Lower leg skin (tissue), 4 donors: ENCODE data around the gene KREMEN1. TPM values are rescaled to one million over a fixed set of nuclear protein-coding genes. Genes with fewer than 3 reads are reported as not detected.

Source experiments
- DNase-seq, 2 donors: peaks; one replicate each; pipeline ENCODE4 v3.0.0-alpha.2; 2019; ENCODE audit warnings: low spot score in 2 of 2
- H3K4me3 ChIP-seq: fragments of 200-600 bp; sonication (generic); 2 replicates; pipeline ENCODE4 v1.5.1; 2017; ENCODE audit warnings: mild to moderate bottlenecking, low read depth; ENCODE audit not compliant: poor library complexity, severe bottlenecking
- CTCF ChIP-seq, 3 donors: fragments of 450-650 bp; IDR thresholded peaks; one replicate each; pipeline ENCODE4 v1.5.1; 2016; ENCODE audit warnings: antibody characterized with exemption in 3 of 3, mild to moderate bottlenecking in 3 of 3, moderate library complexity in 2 of 3
- POLR2A ChIP-seq, 2 donors: fragments of 450-650 bp; IDR thresholded peaks; one replicate each; pipeline ENCODE4 v1.6.1; 2016 to 2017; ENCODE audit warnings: antibody characterized with exemption in 2 of 2, mild to moderate bottlenecking in 1 of 2, moderate library complexity in 1 of 2
- WGBS, 2 donors: methylation state at CpG; one replicate each; pipeline ENCODE4 v1.1.5; 2018; 5-methylcytosine and 5-hydroxymethylcytosine counted together
- intact Hi-C: fragments of 100-400 bp; cut with DNase I; formaldehyde crosslinking; loops from one replicate; pipeline ENCODE4 v1.15.0; 2023; ENCODE audit warnings: low total_unique reads
- total RNA-seq, 4 donors: library from RNA; depleted of rRNA; stranded (reverse); fragments of >200 nt; gene quantifications; one replicate each; pipeline ENCODE4 v1.1.0, GENCODE V29; 2016

KREMEN1 gene
- total RNA-seq, 4 donors from 2014 or later: 28.8 to 52.0 (median 48.0) TPM

DNA sequence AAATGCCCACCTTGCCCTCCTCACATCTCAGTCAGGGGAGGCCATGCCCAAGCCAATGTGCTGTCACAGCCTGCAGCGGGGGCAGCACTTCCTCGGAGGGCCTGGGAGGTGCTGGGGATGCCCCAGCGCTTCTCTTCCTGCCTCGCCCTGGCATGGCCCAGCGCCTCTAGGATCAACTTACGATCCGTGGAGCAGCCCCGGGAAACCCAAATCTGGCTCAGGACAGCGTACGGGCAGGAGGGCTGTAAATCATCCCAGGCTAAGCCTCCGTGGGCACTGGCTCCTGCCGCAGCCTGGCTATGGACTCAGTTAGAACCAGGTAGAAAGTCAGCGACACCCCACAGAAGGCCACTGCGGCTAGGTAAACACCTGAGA lies 71.9 kb downstream of the KREMEN1 start:
- DNase-seq: peak in 1 of 2 donors; percentile 84
- 74 to 89% methylated on average over 6 to 14 of the region's 14 CpGs for WGBS, 2 donors
- TF ChIP-seq POLR2A (IDR thresholded peaks at IDR 0.05): no peak
- TF ChIP-seq CTCF (IDR thresholded peaks at IDR 0.05): no peak
- intact Hi-C loops: no loop called here
- no peak overlapping the region for H3K4me3 ChIP-seq

DNA sequence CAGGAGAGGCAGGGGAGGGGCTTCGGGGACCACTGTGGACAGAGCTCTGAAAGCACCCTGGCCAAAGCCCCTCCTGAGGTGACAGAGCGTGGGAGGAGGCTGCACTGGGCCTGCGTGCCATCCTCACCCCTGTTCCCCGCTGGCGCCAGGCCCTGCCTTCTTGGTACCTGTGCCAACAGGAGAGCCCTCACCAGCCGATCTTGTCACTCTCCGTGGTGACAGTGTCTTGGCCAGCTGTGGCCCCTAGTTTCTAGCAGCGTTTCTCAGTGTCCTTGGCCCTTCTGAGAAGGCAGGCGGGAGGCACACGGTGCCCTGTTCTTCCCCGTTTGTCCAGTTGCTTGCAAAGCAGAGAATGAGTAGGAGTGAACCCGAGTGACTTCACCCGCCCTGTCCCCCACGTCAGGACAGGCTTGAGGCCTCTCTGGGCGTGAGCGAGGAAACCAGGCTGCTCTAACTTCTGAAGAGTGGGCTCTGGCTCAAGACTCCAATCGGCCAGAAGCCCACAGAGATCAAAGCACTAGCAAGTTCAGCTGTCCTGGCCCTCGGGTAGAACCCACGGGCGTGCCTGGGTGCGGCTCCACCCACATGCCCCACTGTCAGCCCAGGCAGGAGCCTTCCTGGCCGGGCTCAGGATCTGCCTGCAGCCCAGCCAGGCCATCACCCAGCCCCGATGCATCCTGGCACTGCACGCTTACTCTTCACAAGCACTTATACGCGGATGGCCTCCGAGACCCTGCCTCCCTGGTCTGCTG lies 72.7 kb downstream of the KREMEN1 start:
- DNase-seq: peak in 1 of 2 donors; percentile 82
- H3K4me3 ChIP-seq: no peak overlapping the region
- TF ChIP-seq POLR2A (IDR thresholded peaks at IDR 0.05): no peak
- TF ChIP-seq CTCF (IDR thresholded peaks at IDR 0.05): no peak
- 64 to 67% methylated on average over 21 to 27 of the region's 27 CpGs for WGBS, 2 donors
- intact Hi-C loops: no loop called here

- intact Hi-C loops: no loop called here
- DNase-seq: peak in 1 of 2 donors; percentile 83
- WGBS, 2 donors: 78 to 80% methylated on average over 14 of the region's 14 CpGs
- no peak overlapping the region for H3K4me3 ChIP-seq
- TF ChIP-seq POLR2A (IDR thresholded peaks at IDR 0.05) (no peak), CTCF (IDR thresholded peaks at IDR 0.05) (no peak)
Measured at GRCh38 chr22:29146091-29146560, 73.3 kb downstream of the KREMEN1 start.

GRCh38 chr22:29146771-29147170 lies 73.9 kb downstream of the KREMEN1 start:
- no peak for DNase-seq
- 83 to 92% methylated on average over 9 of the region's 9 CpGs for WGBS, 2 donors
- intact Hi-C loops: no loop called here
- TF ChIP-seq POLR2A (IDR thresholded peaks at IDR 0.05) (no peak), CTCF (IDR thresholded peaks at IDR 0.05) (no peak)
- no peak overlapping the region for H3K4me3 ChIP-seq

GRCh38 chr22:29147331-29147899 lies 74.6 kb downstream of the KREMEN1 start:
- no peak for DNase-seq
- no peak overlapping the region for H3K4me3 ChIP-seq
- 85 to 86% methylated on average over 9 of the region's 9 CpGs for WGBS, 2 donors
- no peak for TF ChIP-seq POLR2A (IDR thresholded peaks at IDR 0.05)
- intact Hi-C loops: no loop called here

- intact Hi-C loops: no loop called here
- 73 to 84% methylated on average over 6 of the region's 6 CpGs for WGBS, 2 donors
- no peak overlapping the region for H3K4me3 ChIP-seq
- DNase-seq: no peak
- TF ChIP-seq CTCF (IDR thresholded peaks at IDR 0.05): no peak
- no peak for TF ChIP-seq POLR2A (IDR thresholded peaks at IDR 0.05)
Measured at GRCh38 chr22:29148036-29148435, 75.2 kb downstream of the KREMEN1 start.
